B cell (primary cell): ENCODE results near the gene RBMS3. TPM values are rescaled to one million over a fixed set of nuclear protein-coding genes. Genes with fewer than 3 reads are reported as not detected.

ENCODE experiments used
- ATAC-seq: fragments of 200-7000 bp; cut with Tn5 transposase; one replicate; pipeline ENCODE4 v1.10.0; 2021; ENCODE audit warnings: low read depth, mild to moderate bottlenecking, moderate number of reproducible peaks, moderate library complexity
- CTCF ChIA-PET: fragments of 350-600 bp; sonication (Branson Sonifier 250); formaldehyde crosslinking; loops from one replicate; lab custom pipeline; 2021; ENCODE audit warnings: antibody characterized with exemption, inconsistent platforms; lab: Charles Lee
- POLR2A ChIA-PET: fragments of 350-600 bp; sonication (Branson Sonifier 250); formaldehyde crosslinking; loops from one replicate; lab custom pipeline; 2021; ENCODE audit warnings: antibody characterized with exemption; lab: Charles Lee
- DNase-seq: peaks from one replicate; pipeline ENCODE4 v3.0.0; 2013
- H2AFZ ChIP-seq: 2 replicates; pipeline ENCODE4 v1.6.1; 2012; ENCODE audit warnings: mild to moderate bottlenecking, low read depth, low read length; ENCODE audit not compliant: insufficient read depth, poor library complexity, severe bottlenecking
- H3K27ac ChIP-seq, 2 donors: 1 replicate in 1 of 2; 2 replicates in 1 of 2; pipeline ENCODE4 v1.5.1; 2012 to 2013; ENCODE audit warnings: low read length in 2 of 2, mild to moderate bottlenecking in 2 of 2, moderate library complexity in 1 of 2
- H3K27me3 ChIP-seq, 4 experiments: fragments of 200-600 bp in 1 of 4; sonication (generic) in 1 of 4; replicated peaks in 1 of 4; 1 replicate in 2 of 4; 2 replicates in 2 of 4; pipeline versions ENCODE4 v1.6.1 to v1.7.0; 2013 to 2016; ENCODE audit warnings: low read length in 3 of 4, mild to moderate bottlenecking in 2 of 4, mixed read lengths in 1 of 4, moderate library complexity in 1 of 4; ENCODE audit not compliant: insufficient read depth in 4 of 4, control insufficient read depth in 3 of 4; ENCODE audit errors: control extremely low read depth in 1 of 4
- H3K36me3 ChIP-seq, 2 experiments: replicated peaks in 1 of 2; 1 replicate in 1 of 2; 2 replicates in 1 of 2; pipeline versions ENCODE4 v1.6.1 to v1.7.1; 2013; ENCODE audit warnings: low read length in 1 of 2; ENCODE audit not compliant: insufficient read depth in 2 of 2, control insufficient read depth in 1 of 2; ENCODE audit errors: control extremely low read depth in 1 of 2, extremely low read depth in 1 of 2
- H3K4me1 ChIP-seq, 2 donors: fragments of 200-600 bp in 1 of 2; sonication (generic) in 1 of 2; 1 replicate in 1 of 2; 2 replicates in 1 of 2; pipeline versions ENCODE4 v1.5.1 to v1.6.1; 2013 to 2017; ENCODE audit warnings: low read length in 2 of 2; ENCODE audit not compliant: control insufficient read depth in 2 of 2, insufficient read depth in 2 of 2
- H3K4me2 ChIP-seq: replicated peaks from 2 replicates; pipeline ENCODE3; 2012; ENCODE audit warnings: mild to moderate bottlenecking, low read depth, low read length; ENCODE audit not compliant: poor library complexity, severe bottlenecking
- H3K4me3 ChIP-seq, 5 experiments: fragments of 200-600 bp in 1 of 5; sonication (generic) in 1 of 5; 1 replicate in 3 of 5; 2 replicates in 2 of 5; pipeline versions ENCODE4 v1.5.1 to v1.7.0; 2011 to 2016; ENCODE audit warnings: low read length in 4 of 5, mild to moderate bottlenecking in 4 of 5, low read depth in 2 of 5, control low read depth in 1 of 5, moderate library complexity in 1 of 5; ENCODE audit not compliant: insufficient read depth in 1 of 5; ENCODE audit errors: control extremely low read depth in 1 of 5, extremely low read depth in 1 of 5
- H3K79me2 ChIP-seq: fragments of 200-600 bp; sonication (generic); one replicate; pipeline ENCODE4 v1.6.0; 2016; ENCODE audit warnings: low read length; ENCODE audit not compliant: control insufficient read depth, insufficient read depth
- H3K9ac ChIP-seq: fragments of 200-600 bp; sonication (generic); 2 replicates; pipeline ENCODE4 v1.6.1; 2017; ENCODE audit warnings: mild to moderate bottlenecking, low read length, moderate library complexity
- H3K9me3 ChIP-seq, 3 donors: one replicate each; pipeline versions ENCODE4 v1.6.1 to v1.7.1; 2013; ENCODE audit warnings: low read length in 2 of 3; ENCODE audit not compliant: control insufficient read depth in 2 of 3, insufficient read depth in 1 of 3; ENCODE audit errors: control extremely low read depth in 1 of 3
- H4K20me1 ChIP-seq: 2 replicates; pipeline ENCODE4 v1.6.0; 2012; ENCODE audit warnings: mild to moderate bottlenecking, low read length; ENCODE audit not compliant: insufficient read depth, control insufficient read depth, poor library complexity, severe bottlenecking
- H3K27ac Mint-ChIP-seq: one replicate; pipeline ENCODE4 v1.8.0; 2021; ENCODE audit warnings: mixed read lengths
- H3K27me3 Mint-ChIP-seq: one replicate; pipeline ENCODE4 v1.8.0; 2021; ENCODE audit warnings: mixed read lengths
- H3K4me1 Mint-ChIP-seq: one replicate; pipeline ENCODE4 v1.8.0; 2021; ENCODE audit warnings: mixed read lengths
- H3K4me3 Mint-ChIP-seq: one replicate; pipeline ENCODE4 v1.8.0; 2021; ENCODE audit warnings: mixed read lengths
- H3K9me3 Mint-ChIP-seq: one replicate; pipeline ENCODE4 v1.8.0; 2022; ENCODE audit warnings: mixed read lengths; ENCODE audit not compliant: insufficient read depth
- EZH2 ChIP-seq: IDR thresholded peaks from 2 replicates; pipeline ENCODE4 v1.6.1; 2012; ENCODE audit warnings: borderline replicate concordance, low read depth, mild to moderate bottlenecking, moderate library complexity, low read length; ENCODE audit not compliant: insufficient read depth, poor library complexity, severe bottlenecking
- whole genome bisulfite sequencing: methylation state at CpG from one replicate; pipeline ENCODE4 v1.1.5; 2013; ENCODE audit warnings: missing lambda C conversion rate; ENCODE audit not compliant: insufficient coverage; 5-methylcytosine and 5-hydroxymethylcytosine counted together
- intact Hi-C: fragments of 100-400 bp; cut with micrococcal nuclease; formaldehyde crosslinking; loops from one replicate; pipeline ENCODE4 v1.10.0; 2022
- polyA plus RNA-seq: library from polyadenylated mRNA; depleted of rRNA; stranded (reverse); fragments of >200 nt; gene quantifications from 2 replicates; pipeline ENCODE4 v1.2.3, GENCODE V29; 2012
- total RNA-seq, 2 donors: library from RNA; stranded (reverse); fragments of 120-200 nt in 1 of 2; gene quantifications; 1 replicate in 1 of 2; 2 replicates in 1 of 2; pipeline versions ENCODE4 v1.2.3 to v1.2.4, GENCODE V29; 2013 to 2022
- TF ChIP-seq, protein P1 (sequence below): fragments of 200-600 bp; IDR thresholded peaks from one replicate; pipeline ENCODE4 v1.8.0; 2022; ENCODE audit warnings: antibody characterized with exemption, mild to moderate bottlenecking

Gene RBMS3
- total and polyA plus RNA-seq, 2 donors (not counting 1 experiment from before 2014, with no cell fraction given) = not detected

DNA sequence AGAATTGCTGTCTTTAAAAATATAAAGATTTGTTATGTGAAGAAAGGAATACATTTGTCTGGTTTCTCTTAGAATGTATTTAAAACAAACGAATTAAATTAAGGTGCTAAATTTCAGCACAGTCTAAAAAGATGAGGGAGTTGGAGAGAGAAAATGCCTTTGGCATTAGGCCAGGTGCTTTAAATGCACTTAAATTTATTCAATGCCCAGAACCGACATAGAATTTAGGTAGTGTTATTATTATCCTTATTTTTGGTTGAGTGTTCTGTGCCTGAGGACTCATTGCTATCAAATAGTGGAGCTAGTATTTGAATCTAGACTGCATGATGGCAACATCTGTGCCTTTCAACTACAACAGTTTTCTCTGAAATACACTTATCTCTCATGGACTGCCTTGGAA lies 287.5 kb downstream of the RBMS3 start:
- no peak overlapping the region for H2AFZ ChIP-seq
- H4K20me1 ChIP-seq = no peaks in the 10 kb centered on the region
- H3K9me3 ChIP-seq = peaks cover 0 to 4% (median 0%) of the 10 kb centered on the region in 3 donors
- H3K36me3 ChIP-seq = no peaks in the 10 kb centered on the region
- Mint-ChIP-seq H3K27ac (no peak overlapping the region), H3K4me1 (no peaks in the 10 kb centered on the region), H3K4me3 (no peak overlapping the region), H3K9me3 (peaks cover 2% of the 10 kb centered on the region), H3K27me3 (no peaks in the 10 kb centered on the region)
- intact Hi-C loops = no loop called here
- TF ChIP-seq, protein P1, sequence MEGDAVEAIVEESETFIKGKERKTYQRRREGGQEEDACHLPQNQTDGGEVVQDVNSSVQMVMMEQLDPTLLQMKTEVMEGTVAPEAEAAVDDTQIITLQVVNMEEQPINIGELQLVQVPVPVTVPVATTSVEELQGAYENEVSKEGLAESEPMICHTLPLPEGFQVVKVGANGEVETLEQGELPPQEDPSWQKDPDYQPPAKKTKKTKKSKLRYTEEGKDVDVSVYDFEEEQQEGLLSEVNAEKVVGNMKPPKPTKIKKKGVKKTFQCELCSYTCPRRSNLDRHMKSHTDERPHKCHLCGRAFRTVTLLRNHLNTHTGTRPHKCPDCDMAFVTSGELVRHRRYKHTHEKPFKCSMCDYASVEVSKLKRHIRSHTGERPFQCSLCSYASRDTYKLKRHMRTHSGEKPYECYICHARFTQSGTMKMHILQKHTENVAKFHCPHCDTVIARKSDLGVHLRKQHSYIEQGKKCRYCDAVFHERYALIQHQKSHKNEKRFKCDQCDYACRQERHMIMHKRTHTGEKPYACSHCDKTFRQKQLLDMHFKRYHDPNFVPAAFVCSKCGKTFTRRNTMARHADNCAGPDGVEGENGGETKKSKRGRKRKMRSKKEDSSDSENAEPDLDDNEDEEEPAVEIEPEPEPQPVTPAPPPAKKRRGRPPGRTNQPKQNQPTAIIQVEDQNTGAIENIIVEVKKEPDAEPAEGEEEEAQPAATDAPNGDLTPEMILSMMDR = no peak
- no peak for TF ChIP-seq EZH2
- no peak for ATAC-seq
- no peaks in the 10 kb centered on the region for H3K27me3 ChIP-seq
- POLR2A ChIA-PET = no interaction called here
- no peaks in the 10 kb centered on the region for H3K79me2 ChIP-seq
- WGBS = 100% methylated on average over 1 of the region's 2 CpGs
- H3K27ac ChIP-seq = no peak overlapping the region
- H3K9ac ChIP-seq = no peak overlapping the region
- no peaks in the 10 kb centered on the region for H3K4me1 ChIP-seq
- no peak overlapping the region for H3K4me3 ChIP-seq
- no peak for DNase-seq
- H3K4me2 ChIP-seq = no peak overlapping the region
- CTCF ChIA-PET = no interaction called here

DNA sequence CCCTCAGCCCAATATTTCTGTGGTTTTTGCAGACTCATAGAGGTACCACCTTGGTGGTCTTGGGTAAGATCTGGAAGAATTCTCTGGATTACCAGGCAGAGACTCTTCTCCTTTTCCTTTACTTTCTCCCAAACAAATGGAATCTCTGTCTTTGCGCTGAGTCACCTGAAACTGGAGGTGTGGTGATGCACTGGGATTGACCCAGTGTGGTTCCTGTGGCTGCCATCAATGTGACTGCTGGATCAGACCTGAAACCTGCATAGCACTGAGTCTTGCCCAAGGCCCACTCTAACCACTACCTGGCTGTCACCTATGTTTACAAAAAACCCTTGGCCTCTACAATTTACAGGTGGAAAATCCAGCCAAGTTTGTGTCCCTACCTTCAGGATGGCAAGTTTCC lies 295.3 kb downstream of the RBMS3 start:
- no peaks in the 10 kb centered on the region for H3K4me1 Mint-ChIP-seq
- no peak overlapping the region for H3K27ac Mint-ChIP-seq
- Histone ChIP-seq H2AFZ (no peak overlapping the region), H3K27ac (no peak overlapping the region), H3K79me2 (no peaks in the 10 kb centered on the region), H3K27me3 (no peaks in the 10 kb centered on the region), H3K4me1 (no peaks in the 10 kb centered on the region), H4K20me1 (no peaks in the 10 kb centered on the region), H3K9me3 (peaks cover 0 to 8% (median 0%) of the 10 kb centered on the region in 3 donors), H3K9ac (no peak overlapping the region), H3K36me3 (no peaks in the 10 kb centered on the region), H3K4me3 (no peak overlapping the region), H3K4me2 (no peak overlapping the region)
- ATAC-seq (no peak), DNase-seq (no peak)
- H3K9me3 Mint-ChIP-seq = peaks cover 2% of the 10 kb centered on the region
- CTCF ChIA-PET = no interaction called here
- no CpG with 5 or more reads among the region's 1 CpG for WGBS
- no peak overlapping the region for H3K4me3 Mint-ChIP-seq
- TF ChIP-seq EZH2 = no peak
- TF ChIP-seq, protein P1 = no peak
- H3K27me3 Mint-ChIP-seq = no peaks in the 10 kb centered on the region
- intact Hi-C loops = no loop called here
- POLR2A ChIA-PET = no interaction called here
